Measurements from ENCODE around the gene ARHGAP18. TPM values are rescaled to one million over a fixed set of nuclear protein-coding genes. Genes with fewer than 3 reads are reported as not detected.
A peak's percentile ranks its signal among the peaks of the same experiment; 100 is the strongest.

The ARHGAP18 gene
- total and polyA plus RNA-seq, 2 of the 13 experiments (the other 11 are each of a cell fraction or from before 2014, with no cell fraction given): 58.2 to 115 TPM

DNA sequence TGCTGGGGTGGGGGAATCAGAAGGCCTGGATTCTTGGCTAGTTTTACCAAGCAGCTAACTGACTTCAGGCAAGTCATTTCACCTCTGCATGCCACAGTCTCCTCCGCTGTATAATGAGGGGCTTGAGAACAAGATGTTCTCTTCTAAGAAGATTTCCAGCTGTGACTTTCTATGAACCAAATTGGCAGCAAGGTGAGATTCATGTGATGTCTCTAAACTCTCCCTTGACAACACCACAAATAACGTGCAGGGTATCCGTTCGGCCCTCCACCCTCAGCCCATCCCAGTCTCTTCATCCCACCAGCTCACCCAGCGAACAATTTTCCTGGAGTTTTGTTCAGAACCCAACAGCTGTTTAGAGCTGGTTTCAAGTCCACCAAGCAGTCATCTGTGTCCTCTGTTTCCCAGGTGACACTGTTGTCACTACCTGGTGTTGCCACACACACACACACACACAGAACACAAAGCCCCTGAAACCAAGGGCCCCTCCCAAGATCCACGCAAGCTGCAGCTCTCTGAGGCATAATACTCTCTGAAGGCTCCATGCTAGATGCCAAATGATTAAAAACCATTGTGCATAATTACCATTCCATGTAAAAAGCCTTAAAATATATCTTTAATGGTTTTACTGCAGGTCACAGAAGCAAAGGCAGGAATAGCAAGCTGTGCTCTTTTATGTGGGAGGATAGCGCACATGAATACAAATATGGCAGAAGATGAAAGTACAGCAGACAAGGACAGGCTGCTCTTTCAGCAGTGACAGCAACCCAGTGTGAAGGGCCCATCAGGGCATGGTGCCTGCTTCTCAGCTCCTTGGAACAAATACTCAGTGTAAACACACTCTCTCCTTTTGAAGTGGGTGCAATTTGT, 48.2 kb downstream of the ARHGAP18 start (continued):
- TF ChIP-seq PRPF4 (IDR thresholded peaks at IDR 0.05; ENCODE audit: low read depth, low read length, poor library complexity, severe bottlenecking) (no peak), ZNF224 (CRISPR knock-in tag; IDR thresholded peaks at IDR 0.05) (no peak), ZNF644 (CRISPR knock-in tag; IDR thresholded peaks at IDR 0.05; ENCODE audit: low read depth) (peak; percentile 83), ATM (IDR thresholded peaks at IDR 0.05; ENCODE audit: borderline replicate concordance) (no peak), CENPX (CRISPR knock-in tag; IDR thresholded peaks at IDR 0.05) (no peak), THAP11 (CRISPR knock-in tag; IDR thresholded peaks at IDR 0.05) (no peak), HOXA9 (CRISPR knock-in tag; IDR thresholded peaks at IDR 0.05; ENCODE audit: borderline replicate concordance) (no peak), ZNF775 (CRISPR knock-in tag; IDR thresholded peaks at IDR 0.05; ENCODE audit: borderline replicate concordance) (no peak), SMYD3 (CRISPR knock-in tag; IDR thresholded peaks at IDR 0.05) (no peak), ZSCAN22 (CRISPR knock-in tag; IDR thresholded peaks at IDR 0.05) (no peak), ELF1 (CRISPR knock-in tag; IDR thresholded peaks at IDR 0.05) (no peak), ZFP82 (CRISPR knock-in tag; IDR thresholded peaks at IDR 0.05; ENCODE audit: borderline replicate concordance) (no peak), RAD51 (IDR thresholded peaks at IDR 0.05; ENCODE audit: borderline replicate concordance) (no peak)
- TF ChIP-seq, protein P1, sequence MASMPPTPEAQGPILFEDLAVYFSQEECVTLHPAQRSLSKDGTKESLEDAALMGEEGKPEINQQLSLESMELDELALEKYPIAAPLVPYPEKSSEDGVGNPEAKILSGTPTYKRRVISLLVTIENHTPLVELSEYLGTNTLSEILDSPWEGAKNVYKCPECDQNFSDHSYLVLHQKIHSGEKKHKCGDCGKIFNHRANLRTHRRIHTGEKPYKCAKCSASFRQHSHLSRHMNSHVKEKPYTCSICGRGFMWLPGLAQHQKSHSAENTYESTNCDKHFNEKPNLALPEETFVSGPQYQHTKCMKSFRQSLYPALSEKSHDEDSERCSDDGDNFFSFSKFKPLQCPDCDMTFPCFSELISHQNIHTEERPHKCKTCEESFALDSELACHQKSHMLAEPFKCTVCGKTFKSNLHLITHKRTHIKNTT (CRISPR knock-in tag; IDR thresholded peaks at IDR 0.05): no peak
- TF ChIP-seq, protein P2, sequence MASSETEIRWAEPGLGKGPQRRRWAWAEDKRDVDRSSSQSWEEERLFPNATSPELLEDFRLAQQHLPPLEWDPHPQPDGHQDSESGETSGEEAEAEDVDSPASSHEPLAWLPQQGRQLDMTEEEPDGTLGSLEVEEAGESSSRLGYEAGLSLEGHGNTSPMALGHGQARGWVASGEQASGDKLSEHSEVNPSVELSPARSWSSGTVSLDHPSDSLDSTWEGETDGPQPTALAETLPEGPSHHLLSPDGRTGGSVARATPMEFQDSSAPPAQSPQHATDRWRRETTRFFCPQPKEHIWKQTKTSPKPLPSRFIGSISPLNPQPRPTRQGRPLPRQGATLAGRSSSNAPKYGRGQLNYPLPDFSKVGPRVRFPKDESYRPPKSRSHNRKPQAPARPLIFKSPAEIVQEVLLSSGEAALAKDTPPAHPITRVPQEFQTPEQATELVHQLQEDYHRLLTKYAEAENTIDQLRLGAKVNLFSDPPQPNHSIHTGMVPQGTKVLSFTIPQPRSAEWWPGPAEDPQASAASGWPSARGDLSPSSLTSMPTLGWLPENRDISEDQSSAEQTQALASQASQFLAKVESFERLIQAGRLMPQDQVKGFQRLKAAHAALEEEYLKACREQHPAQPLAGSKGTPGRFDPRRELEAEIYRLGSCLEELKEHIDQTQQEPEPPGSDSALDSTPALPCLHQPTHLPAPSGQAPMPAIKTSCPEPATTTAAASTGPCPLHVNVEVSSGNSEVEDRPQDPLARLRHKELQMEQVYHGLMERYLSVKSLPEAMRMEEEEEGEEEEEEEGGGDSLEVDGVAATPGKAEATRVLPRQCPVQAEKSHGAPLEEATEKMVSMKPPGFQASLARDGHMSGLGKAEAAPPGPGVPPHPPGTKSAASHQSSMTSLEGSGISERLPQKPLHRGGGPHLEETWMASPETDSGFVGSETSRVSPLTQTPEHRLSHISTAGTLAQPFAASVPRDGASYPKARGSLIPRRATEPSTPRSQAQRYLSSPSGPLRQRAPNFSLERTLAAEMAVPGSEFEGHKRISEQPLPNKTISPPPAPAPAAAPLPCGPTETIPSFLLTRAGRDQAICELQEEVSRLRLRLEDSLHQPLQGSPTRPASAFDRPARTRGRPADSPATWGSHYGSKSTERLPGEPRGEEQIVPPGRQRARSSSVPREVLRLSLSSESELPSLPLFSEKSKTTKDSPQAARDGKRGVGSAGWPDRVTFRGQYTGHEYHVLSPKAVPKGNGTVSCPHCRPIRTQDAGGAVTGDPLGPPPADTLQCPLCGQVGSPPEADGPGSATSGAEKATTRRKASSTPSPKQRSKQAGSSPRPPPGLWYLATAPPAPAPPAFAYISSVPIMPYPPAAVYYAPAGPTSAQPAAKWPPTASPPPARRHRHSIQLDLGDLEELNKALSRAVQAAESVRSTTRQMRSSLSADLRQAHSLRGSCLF (CRISPR knock-in tag; IDR thresholded peaks at IDR 0.05; ENCODE audit: borderline replicate concordance): peak; percentile 55; the same call in 1 of the 2 replicates
- TF ChIP-seq, protein P3, sequence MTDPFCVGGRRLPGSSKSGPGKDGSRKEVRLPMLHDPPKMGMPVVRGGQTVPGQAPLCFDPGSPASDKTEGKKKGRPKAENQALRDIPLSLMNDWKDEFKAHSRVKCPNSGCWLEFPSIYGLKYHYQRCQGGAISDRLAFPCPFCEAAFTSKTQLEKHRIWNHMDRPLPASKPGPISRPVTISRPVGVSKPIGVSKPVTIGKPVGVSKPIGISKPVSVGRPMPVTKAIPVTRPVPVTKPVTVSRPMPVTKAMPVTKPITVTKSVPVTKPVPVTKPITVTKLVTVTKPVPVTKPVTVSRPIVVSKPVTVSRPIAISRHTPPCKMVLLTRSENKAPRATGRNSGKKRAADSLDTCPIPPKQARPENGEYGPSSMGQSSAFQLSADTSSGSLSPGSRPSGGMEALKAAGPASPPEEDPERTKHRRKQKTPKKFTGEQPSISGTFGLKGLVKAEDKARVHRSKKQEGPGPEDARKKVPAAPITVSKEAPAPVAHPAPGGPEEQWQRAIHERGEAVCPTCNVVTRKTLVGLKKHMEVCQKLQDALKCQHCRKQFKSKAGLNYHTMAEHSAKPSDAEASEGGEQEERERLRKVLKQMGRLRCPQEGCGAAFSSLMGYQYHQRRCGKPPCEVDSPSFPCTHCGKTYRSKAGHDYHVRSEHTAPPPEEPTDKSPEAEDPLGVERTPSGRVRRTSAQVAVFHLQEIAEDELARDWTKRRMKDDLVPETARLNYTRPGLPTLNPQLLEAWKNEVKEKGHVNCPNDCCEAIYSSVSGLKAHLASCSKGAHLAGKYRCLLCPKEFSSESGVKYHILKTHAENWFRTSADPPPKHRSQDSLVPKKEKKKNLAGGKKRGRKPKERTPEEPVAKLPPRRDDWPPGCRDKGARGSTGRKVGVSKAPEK (CRISPR knock-in tag; IDR thresholded peaks at IDR 0.05; ENCODE audit: borderline replicate concordance): no peak
- TF ChIP-seq, protein P4, sequence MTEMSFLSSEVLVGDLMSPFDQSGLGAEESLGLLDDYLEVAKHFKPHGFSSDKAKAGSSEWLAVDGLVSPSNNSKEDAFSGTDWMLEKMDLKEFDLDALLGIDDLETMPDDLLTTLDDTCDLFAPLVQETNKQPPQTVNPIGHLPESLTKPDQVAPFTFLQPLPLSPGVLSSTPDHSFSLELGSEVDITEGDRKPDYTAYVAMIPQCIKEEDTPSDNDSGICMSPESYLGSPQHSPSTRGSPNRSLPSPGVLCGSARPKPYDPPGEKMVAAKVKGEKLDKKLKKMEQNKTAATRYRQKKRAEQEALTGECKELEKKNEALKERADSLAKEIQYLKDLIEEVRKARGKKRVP (CRISPR knock-in tag; IDR thresholded peaks at IDR 0.05): no peak
